NCI-H345 treated with DMSO at 0.1 percent for 48 hours (cell line): ENCODE data around the gene SPAG16.

Experiments
- DNase-seq: peaks from one replicate; lab custom pipeline; 2025; ENCODE audit not compliant: unreplicated experiment; lab: John Stamatoyannopoulos, UW

Gene SPAG16

GRCh38 chr2:214138779-214139178 is 854.5 kb downstream of the SPAG16 start:
- DNase-seq, result no peak

- DNase-seq, result no peak
Observed at GRCh38 chr2:214139630-214140284, 855.5 kb downstream of the SPAG16 start.

- no peak for DNase-seq
Observed at GRCh38 chr2:214156971-214157370, 872.7 kb downstream of the SPAG16 start.

GRCh38 chr2:214158851-214159250 is 874.6 kb downstream of the SPAG16 start:
- no peak for DNase-seq

- DNase-seq, result no peak
Observed at GRCh38 chr2:214169281-214169680, 885.0 kb downstream of the SPAG16 start.

- DNase-seq, result no peak
Observed at GRCh38 chr2:214169736-214170135, 885.5 kb downstream of the SPAG16 start.

GRCh38 chr2:214174563-214174962 is 890.3 kb downstream of the SPAG16 start:
- DNase-seq, result no peak

GRCh38 chr2:214180071-214180470 is 895.8 kb downstream of the SPAG16 start:
- no peak for DNase-seq

- DNase-seq, result no peak
Observed at GRCh38 chr2:214180686-214181085, 896.4 kb downstream of the SPAG16 start.

- no peak for DNase-seq
Observed at GRCh38 chr2:214184461-214184860, 900.2 kb downstream of the SPAG16 start.

GRCh38 chr2:214185546-214185945 is 901.3 kb downstream of the SPAG16 start:
- DNase-seq, result no peak

GRCh38 chr2:214192711-214193110 is 908.4 kb downstream of the SPAG16 start:
- DNase-seq, result no peak

- DNase-seq, result no peak
Observed at GRCh38 chr2:214193943-214194342, 909.7 kb downstream of the SPAG16 start.

- no peak for DNase-seq
Observed at GRCh38 chr2:214196260-214196659, 912.0 kb downstream of the SPAG16 start.

GRCh38 chr2:214201892-214202291 is 917.6 kb downstream of the SPAG16 start:
- no peak for DNase-seq

GRCh38 chr2:214203214-214203613 is 919.0 kb downstream of the SPAG16 start:
- DNase-seq, result no peak

GRCh38 chr2:214203744-214204289 is 919.6 kb downstream of the SPAG16 start:
- no peak for DNase-seq

- DNase-seq, result no peak
Observed at GRCh38 chr2:214215107-214215506, 930.8 kb downstream of the SPAG16 start.

GRCh38 chr2:214217136-214217535 is 932.9 kb downstream of the SPAG16 start:
- no peak for DNase-seq

GRCh38 chr2:214217599-214217998 is 933.3 kb downstream of the SPAG16 start:
- no peak for DNase-seq

GRCh38 chr2:214220251-214220650 is 936.0 kb downstream of the SPAG16 start:
- no peak for DNase-seq

- no peak for DNase-seq
Observed at GRCh38 chr2:214226061-214226460, 941.8 kb downstream of the SPAG16 start.

GRCh38 chr2:214232271-214232670 is 948.0 kb downstream of the SPAG16 start:
- no peak for DNase-seq
